GM18870 (cell line): ENCODE results near the gene KDM6A.
"Not testable (repeated sequence)": the region's sequence is repeated elsewhere in the genome, so short reads cannot be mapped to it uniquely, and the experiment has no call there.

Experiments used
- ATAC-seq: cut with Tn5 transposase; IDR thresholded peaks from one replicate; pipeline ENCODE4 v1.9.1; 2021; ENCODE audit warnings: moderate library complexity; ENCODE audit not compliant: unreplicated experiment

KDM6A gene

GRCh38 chrX:44884944-44885343, 12.0 kb downstream of the KDM6A start:
- no peak for ATAC-seq

DNA sequence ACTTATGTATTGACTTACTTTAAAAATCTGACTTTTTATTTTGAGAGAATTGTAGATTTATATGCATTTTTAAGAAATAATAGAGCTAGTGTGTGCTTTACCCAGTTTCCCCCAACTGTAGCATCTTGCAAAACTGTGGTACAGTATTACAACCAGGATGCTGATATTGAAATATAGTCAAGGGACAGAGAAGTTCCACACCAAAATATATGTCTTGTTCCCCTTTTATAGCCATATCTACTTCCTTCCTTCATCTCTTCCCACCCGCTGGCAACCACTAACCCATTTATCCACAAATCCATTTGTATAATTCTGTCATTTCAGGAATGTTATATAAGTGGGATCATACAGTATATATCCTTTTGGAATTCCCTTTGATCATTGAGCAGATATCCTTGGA, 16.8 kb downstream of the KDM6A start:
- no peak for ATAC-seq

GRCh38 chrX:44890247-44890646, 17.3 kb downstream of the KDM6A start:
- no peak for ATAC-seq

GRCh38 chrX:44890687-44891086, 17.7 kb downstream of the KDM6A start:
- ATAC-seq, result not testable (repeated sequence)

GRCh38 chrX:44891642-44892041, 18.7 kb downstream of the KDM6A start:
- no peak for ATAC-seq

- no peak for ATAC-seq
Measured at GRCh38 chrX:44896876-44897186, 23.8 kb downstream of the KDM6A start.

- ATAC-seq, result no peak
Measured at GRCh38 chrX:44897539-44897938, 24.6 kb downstream of the KDM6A start.

GRCh38 chrX:44898411-44899221, 25.6 kb downstream of the KDM6A start:
- ATAC-seq, result no peak

DNA sequence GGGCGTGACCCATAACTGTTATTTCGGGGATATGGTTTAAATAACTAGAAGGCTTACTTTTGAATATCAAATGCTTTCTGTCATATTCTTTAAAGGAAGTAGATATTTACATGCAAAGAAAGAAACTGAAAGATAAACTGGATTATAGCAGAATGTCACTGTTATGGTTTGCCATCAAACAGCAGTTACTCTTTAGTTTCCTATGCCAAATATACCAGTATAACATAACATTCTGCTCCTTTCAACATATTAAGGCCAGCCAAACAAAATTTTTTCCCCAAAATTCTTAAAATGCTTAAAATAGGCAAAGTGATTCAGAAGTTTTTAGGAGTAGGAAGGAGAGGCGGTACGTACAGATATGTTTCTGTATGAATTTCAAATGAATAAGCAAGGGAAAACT, 27.0 kb downstream of the KDM6A start:
- peak; percentile 41 for ATAC-seq

DNA sequence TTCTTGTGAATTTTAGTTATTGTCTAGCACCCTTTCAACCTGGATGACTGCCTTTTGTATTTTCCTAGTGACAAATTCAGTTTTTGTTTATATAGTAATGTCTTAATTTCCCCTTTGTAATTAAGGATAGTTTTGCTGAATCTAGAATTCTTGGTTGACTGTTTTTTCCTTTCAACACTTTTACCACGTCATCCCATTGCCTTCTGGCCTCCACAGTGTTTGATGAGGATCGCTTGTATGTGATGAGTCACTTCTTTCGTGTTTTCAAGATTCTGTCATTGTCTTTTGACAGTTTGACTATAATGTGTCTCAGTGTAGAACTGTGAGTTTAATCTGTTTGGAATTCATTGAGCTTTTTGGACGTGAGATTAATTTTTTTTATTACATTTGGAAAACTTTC, 30.1 kb downstream of the KDM6A start:
- ATAC-seq, result no peak

- ATAC-seq, result peak; percentile 32
Measured at GRCh38 chrX:44903830-44904530, 31.0 kb downstream of the KDM6A start.

GRCh38 chrX:44904542-44905115, 31.6 kb downstream of the KDM6A start:
- ATAC-seq, result no peak

DNA sequence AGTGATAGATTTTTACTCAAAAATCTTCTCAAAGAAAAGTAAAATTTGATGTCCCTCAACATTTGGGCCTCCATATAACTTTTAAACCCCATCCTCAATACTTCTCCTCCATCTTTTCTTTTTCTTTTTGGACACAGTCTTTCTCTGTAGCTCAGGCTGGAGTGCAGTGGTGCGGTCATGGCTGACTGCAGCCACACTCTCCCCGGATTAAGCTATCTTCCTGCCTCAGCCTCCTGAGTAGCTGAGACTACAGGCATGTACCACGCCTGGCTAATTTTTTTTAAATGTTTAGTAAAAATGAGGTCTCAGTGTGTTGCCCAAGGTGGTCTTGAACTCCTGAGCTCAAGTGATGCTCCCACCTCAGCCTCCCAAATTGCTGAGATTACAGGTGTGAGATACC, 33.1 kb downstream of the KDM6A start:
- ATAC-seq, result no peak

DNA sequence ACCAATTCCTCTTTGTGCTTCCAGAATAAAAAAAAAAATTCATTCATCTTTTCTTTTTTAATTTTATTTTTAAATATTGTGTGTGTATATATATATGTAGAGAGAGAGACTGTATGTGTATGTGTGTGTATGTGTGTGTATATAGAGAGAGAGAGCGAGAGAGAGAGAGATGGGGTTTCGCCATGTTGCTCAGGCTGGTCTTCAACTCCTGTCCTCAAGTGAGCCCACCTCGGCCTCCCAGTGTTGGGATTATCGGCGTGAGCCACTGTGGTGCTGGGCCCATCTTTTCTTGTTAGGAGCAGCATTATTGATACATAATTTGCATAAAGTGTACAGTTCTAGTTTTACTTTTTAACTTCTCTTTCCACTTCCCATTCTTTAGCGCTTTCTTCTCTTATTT, 33.6 kb downstream of the KDM6A start:
- no peak for ATAC-seq

GRCh38 chrX:44908153-44908552, 35.2 kb downstream of the KDM6A start:
- no peak for ATAC-seq

DNA sequence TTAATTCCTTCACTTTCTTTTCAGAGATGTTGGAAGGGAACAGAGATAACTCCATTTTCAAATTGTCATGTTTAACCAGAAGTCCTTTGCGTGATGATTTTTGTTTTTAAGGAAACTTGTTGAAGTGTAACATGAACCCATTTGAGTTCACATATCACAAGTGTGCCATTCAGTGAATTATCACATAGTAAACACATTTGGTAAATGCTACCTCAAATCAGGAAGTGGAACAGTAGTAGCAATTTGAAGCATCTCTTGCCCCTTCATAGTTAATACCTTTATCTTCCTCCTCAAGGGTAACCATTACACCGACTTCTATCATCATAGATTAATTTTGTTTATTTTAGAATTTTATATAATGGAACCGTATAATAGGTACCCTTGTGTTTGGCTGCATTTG, 35.8 kb downstream of the KDM6A start:
- ATAC-seq, result no peak

DNA sequence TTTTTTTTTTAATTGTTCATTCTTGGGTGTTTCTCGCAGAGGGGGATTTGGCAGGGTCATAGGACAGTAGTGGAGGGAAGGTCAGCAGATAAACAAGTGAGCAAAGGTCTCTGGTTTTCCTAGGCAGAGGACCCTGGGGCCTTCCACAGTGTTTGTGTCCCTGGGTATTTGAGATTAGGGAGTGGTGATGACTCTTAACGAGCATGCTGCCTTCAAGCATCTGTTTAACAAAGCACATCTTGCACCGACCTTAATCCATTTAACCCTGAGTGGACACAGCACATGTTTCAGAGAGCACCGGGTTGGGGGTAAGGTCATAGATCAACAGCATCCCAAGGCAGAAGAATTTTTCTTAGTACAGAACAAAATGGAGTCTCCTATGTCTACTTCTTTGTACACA, 37.5 kb downstream of the KDM6A start:
- ATAC-seq, result not testable (repeated sequence)

DNA sequence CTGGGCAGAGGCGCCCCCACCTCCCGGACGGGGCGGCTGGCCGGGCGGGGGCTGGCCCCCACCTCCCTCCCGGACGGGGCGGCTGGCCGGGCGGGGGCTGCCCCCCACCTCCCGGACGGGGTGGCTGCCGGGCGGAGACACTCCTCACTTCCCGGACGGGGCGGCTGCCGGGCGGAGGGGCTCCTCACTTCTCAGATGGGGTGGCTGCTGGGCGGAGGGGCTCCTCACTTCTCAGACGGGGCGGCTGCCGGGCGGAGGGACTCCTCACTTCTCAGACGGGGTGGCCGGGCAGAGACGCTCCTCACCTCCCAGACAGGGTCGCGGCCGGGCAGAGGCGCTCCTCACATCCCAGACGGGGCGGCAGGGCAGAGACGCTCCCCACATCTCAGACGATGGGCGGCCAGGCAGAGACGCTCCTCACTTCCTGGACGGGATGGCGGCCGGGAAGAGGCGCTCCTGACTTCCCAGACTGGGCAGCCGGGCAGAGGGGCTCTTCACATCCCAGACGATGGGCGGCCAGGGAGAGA, 38.1 kb downstream of the KDM6A start:
- ATAC-seq, result not testable (repeated sequence)

DNA sequence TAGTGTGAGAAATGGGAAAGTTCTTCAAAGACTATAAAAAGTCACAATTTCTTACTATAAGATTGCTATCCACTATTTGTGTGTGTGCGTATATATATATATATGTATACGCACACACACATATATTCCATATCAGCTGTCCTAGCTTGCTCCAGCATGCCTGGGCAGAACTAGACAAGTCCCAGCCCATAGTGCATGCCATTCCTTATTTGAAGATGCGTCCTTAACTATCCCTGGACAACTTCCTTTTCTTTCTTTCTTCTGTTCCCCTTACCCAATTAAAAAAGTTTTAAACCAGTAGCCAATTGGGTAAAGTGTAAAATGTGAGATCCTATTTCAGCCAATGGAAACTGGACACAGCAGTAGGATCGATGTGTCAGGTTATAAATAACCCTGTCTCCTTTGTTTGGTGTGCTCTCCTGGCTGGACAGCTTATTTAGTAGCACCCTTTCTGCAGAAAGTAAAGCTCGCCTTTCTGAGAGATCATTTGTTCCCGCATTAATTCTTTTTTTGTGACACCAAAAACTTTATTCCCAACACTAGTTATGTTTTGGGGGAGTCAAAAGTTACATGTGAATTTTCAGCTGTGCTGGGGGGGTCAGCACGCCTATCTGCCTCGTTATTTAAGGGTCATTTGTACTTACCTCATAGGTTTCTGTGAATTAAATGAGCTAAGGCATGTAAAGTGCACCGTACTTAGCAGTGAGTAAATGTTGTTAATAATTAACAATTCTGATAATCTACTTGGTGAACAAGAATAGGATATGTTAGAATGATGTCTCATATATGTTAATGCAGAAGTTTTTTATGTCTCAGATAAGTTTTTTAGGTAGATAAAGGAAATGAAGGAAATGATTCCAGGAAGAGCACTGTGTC, 40.9 kb downstream of the KDM6A start:
- peak; percentile 35 for ATAC-seq

DNA sequence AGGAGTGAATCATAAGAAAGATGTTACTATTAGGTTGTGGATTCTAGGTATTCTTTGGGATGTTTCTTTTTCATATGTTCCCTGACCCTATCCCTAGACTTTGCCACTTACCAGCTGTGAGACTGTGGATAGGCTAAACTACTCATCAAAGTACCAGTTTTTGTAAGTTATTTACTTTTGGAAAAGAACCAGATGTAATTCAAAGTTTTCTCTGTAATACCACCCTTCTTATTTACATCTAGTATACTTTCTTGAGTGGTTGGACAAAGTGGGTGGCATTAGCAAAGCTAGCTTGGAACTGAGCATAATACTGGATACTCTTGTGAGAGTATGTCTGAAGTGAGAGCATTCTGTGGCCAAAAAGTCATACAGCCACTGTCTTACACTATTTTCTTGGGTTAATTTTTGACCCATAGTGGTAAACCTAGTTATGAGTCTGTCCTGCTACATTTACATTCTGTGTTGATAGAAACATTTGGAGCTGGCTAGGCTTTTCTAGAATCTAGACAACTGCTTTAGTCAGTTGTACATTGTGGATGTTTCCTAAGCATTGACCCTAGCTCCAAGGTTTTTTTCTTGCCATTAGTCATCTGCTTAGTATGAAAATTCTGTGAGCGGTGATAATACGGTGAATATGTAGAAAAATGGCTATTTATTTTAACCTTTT, 41.7 kb downstream of the KDM6A start:
- ATAC-seq, result peak; percentile 89
